Measurements from ENCODE around the gene PNMA1.

Gene PNMA1, protein sequence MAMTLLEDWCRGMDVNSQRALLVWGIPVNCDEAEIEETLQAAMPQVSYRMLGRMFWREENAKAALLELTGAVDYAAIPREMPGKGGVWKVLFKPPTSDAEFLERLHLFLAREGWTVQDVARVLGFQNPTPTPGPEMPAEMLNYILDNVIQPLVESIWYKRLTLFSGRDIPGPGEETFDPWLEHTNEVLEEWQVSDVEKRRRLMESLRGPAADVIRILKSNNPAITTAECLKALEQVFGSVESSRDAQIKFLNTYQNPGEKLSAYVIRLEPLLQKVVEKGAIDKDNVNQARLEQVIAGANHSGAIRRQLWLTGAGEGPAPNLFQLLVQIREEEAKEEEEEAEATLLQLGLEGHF

DNA sequence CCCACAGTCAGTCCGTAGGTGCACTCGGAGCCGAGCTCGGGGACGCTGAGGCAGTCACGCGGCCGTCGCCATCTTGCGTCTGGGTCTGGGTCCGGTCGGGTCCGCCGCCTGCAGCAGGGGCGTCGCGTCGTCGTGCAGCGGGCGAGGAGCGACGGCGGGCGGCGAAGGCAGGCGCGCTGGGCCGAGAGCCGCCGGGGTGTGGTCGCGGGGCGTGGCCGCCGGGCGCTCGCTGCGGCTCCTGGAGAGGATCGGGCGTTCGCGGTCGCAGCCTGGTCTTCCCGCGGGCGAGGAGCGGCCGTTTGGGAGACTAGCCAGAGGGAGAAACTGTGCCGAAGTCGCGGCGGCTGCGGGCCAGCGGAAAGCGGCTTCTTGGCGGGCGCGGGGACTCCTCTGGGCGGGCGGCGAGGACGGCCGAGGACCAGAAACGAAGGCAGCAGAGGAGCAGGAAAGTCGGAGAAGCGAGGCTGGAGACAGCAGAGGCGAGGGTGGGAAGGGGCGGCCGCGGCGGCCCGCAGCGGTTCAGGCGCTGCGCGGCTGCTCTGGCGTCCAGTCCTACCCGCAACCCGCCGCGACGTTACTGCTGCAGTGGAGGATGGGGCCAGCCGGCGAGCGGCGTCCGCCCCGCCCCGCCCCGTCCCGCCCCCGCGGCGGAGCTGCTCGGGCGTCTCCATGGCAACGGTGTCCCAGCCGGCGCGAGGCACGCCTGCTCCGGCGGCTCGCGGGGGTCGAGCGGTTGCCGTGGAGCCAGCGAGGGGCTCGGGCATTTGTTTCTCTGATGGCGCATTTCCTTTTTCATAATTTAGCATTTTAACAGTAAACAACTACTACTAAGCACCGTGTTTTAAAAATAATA lies at the start of gene PNMA1:
Gene PNMA1 (minus strand): TSS at position 582 of the 853 bp plus-strand sequence. CDS start 745 bp downstream, outside the sequence.
- DNase-seq = peak; percentile 85 to 89

DNA sequence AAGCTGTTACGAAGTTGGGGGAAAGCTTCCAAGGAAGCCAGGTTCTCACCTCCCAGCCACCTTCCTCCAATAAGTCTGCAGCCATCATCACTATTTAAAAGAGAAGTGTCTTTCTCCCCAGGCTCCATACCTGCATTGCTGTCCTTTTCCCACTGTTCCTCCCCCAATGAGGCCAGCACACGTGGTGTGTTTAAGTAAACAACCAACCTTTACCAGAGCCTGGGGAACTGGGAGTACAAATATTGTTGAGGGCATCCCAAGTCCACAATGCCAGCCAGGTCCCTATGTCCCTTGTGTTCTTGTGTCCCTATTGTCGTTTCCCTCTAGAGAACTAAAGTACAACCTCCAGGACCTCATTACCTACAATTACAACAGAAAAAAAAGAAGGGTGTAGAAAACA lies 49.2 kb upstream of the PNMA1 start:
- no peak for DNase-seq

DNA sequence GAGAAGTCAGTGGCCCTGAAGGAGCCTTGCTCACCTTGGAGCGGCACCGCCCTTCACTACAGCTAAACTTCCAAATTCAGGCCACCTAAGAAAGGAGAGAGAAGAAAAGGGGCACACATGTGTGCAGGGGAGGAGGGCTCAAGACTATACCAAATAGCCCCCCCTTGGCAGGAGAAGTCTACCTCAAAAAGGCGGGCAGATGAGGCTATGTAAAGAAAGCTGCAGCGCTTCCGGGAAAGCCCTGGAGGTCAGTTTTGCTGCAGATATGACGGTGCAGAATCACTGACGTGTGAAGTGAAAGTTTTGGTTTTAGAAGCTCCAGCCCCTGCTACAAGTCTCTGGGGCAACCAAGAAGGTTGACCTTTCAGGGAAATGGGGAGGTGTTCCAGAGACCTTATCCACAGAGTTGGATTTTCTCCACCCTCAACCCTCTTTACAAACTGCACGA lies 48.2 kb upstream of the PNMA1 start:
- peak in 1 of 2 donors; percentile 49 for DNase-seq

DNA sequence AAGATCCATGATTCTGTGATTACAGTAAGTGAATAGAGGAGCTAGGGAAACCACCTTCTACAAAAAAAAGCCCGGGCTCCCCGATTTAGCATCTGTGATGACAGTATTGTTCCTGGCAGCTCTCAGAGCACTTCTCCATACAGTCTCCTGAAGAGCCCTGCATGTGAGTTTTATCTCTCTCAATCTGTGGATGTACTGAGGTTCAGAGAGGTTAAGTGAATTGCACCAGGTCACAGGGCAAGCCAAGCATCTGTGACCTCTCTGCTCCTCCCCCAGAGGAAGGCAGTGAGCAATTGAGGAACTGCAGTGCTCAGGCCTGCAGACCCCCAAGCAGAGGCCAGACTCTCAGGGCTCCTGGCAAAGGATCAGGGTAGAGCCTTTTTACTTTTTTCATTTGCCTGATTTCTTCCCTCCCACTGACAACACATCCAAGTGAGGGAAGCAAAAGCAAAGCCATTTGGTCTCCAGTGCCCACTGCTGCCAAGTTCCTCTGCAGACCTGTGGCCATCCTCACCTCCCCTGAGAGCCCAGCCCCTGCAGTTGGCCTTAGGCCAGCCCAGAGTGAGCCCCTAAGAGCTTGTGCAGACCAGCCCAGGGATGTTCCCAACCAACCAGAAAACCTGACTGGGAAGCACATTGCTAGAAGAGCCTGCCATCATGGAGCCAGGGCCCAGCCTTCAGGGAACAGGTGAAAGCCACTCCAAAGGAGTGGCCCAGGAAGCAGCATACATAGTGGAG lies 47.6 kb upstream of the PNMA1 start:
- DNase-seq = peak; percentile 36 to 38

DNA sequence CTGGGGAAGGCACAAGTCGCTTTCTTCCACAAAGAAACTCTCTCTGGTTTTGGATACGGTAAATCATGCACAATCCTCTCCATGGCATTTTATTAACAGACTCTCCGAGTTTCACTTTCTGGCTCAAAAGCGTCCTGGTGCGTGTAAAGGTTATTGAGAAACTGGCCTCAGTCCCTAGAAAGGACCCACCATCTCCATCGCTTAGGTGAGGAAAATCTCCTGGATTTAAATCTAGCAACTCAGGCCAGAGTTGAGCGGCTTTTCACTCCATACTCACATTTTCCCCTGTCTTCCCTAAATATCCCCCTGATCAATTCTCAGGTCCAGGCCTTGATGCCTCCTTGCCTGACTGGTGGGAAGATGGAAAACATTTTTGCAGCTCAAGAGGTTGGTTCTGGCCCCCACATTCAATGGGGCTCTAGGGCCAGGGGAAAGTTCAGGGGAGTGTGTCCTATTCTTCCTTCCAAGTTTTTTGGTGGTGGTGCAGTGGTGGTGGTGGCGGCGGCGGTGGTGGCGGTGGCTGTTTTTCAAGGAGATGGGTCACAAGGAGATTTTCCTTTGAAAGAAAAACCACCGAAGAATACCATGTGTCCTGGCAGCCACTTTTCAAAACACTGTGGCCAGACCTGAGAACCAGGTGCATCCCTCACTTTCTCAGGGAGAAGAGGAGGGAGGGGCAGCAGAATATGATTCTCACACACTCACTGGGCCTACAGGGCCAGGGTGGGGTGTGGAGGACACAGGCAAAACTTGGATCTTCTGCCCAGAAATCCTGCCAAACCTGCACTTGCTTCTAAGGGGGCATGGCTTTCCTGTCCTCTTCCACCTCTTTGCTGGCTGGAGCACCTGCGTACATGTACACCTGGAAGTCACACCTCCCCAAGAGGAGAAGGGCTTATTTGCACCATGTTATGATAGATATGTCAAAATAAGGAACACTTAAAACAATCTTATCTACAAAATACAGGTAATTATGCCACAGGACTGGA lies 46.7 kb upstream of the PNMA1 start:
- no peak for DNase-seq

DNA sequence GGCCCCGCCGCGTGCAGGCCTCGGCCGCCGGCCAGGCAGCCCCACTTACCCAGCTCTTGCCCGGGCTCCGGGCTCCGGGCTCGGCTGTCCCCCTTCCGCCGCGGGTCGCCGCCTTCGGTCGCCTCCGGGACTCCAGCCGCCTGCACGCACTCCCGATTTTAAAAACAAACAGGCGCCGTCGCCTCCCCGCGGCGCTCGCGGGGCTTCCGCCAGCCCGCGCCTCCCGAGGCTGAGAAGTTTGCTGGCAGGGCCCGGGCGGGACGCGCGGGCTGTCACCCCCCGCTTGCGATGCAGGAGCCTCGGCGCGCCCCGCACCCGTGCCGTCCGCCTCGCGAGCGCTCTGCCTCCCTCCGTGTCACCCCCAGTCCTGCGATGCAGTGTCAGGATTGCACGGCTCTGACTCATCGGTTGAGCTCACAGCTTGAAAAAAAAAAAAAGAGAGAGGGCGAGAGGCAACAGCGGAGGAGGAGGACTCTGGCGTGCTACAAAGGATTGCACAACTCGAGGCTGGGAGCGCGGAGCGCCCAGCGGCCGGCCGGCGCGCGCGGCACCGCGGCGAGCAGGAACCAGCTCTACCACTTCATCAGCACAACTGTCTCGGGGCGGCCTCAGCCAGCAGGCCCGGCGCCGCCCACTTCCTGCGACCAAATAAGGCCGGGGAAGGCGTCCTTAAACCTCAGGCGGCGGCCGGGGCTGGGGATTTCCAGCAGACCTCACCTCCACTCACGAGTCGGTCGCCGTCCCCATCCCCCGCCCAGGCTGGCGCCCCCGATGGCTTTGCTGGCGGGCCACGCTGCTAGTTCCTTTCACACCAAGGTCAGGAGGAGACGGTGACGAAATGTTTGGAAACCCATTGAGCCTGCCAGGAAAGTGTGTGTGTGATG lies 45.8 kb upstream of the PNMA1 start:
- DNase-seq = peak; percentile 95 to 98

DNA sequence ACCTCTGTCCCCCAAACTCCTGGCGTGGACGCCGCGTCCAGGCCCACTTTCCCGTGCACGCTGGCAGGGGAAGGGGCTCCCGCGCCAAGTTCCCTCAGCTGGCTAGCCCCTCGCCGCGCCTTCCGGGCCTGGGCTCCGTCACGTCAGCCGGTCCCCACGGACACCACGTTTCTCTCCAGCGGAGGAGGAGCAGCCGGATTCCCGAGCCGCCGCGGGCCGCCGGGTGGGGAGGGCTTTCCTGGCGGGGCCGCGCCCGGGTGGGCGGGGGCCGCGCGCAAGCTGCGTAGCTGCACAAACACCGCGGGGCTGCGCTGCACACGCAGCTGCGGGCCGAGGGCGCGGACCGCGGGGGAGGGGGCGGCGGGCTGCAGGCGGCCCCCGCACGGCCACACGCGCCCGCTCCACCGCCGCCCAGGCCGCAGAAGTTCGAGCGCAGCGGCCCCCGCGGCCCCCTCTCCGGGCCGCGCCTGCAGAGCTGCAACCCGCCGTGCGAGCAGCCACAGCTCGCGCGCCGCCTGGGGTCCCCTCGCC lies 45.1 kb upstream of the PNMA1 start:
- DNase-seq = peak; percentile 39 to 48

DNA sequence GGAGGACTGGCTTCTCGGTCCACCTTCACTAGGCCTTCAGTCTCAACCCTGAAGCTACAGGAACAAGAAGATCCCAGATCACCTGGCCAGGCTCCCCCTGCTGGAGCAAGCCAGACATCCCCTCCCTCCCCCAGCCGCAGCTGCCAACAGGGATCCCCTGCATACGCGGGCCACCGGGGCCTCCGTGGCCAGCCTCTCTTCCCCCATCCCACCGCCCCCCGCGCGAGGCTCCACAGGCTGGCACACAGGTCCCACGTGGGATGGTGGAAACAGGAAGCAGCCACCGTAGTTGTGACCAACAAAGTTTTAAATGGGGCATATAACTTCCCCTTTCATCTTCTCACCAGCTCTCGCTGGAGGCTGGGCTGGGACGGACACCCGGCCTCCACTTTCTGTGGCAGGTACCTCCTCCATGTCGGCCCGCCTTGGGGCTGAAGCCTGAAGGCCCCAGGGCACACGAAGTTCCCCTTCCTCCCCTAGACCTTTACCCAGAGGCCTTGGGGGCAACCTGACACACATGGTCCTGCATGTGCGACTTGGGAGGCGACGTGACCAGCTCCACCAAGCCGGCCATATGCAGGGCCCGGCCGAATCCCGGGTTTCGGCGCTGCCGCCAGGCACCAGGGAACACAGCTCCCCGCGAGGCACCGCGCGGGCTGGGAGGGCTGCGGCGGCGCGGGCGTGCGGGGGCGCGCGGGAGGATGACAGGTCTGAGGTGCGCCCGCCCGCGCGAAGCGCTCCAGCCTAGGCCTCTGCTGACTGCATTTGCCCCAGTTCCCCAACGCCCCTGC lies 44.4 kb upstream of the PNMA1 start:
- DNase-seq = peak; percentile 70 to 76

DNA sequence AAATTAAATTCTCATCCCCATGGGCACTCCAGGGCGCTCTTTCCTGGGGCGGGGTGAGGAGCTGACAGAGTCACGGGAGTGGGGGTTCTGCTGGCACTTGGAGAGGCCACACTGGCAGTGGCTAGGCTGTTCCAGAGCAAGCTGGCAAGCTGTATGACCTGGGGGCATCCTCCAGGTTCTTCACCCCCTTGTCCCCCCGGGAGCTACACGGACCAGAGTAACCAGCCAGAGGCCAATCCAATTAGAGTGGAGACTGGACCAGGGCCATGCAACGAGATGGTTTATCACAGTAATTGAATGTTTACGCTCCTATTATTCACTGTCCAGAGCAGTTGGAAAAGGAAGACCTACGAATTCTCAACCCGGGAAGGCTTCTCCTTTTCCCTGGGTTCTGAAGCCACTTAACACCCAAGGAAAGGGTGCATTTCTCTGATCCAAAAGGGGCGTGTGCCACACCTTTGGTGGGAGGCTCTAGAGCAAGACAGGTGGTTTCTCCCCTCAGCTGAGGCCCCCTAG lies 43.8 kb upstream of the PNMA1 start:
- no peak for DNase-seq

DNA sequence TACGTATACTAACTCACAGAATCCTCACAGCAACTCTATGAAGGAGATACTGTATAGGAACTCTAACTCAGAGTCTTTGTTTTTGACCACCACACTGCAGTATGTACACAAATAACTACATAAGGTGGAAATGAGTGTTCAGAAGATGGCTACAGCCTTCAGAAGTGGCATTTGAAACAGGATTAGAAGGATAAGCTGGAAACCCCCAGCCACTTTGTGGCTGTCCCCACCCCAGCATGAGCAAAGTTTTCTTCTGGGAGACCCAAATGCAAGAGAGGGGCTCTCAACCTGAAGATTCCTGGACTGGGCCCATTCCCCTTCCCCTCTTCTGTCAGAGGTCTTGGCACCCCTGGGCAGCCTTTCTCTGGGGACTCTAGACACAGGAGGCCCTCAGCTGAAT lies 43.2 kb upstream of the PNMA1 start:
- DNase-seq = no peak

DNA sequence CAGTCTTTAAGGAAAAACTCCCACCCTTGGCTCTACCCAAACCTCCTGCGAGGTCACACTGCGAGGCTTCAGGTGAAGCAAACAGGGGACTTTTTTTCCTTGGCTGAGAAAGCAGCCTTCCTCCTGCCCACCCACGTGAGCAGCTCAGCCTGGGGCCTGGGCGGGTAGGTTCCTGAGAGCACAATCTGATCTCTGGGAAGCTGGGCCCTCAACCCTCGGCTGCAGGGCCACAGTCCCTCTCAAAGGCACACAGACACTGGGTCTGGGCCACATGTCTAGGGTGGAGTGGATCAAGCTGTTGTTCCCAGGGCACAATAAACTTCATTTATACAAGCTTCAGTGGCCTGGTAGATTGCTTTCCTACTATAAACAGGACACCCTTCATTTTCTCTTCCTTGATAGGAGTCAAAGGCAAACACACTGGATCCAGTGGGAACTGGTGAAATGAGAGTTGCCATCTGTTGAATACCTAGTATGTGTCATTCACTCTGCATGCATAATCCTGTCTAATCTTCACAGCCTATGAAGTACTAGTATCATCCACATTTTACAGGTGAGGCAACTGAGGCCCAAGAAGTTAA lies 41.3 kb upstream of the PNMA1 start:
- peak in 1 of 2 donors; percentile 39 for DNase-seq

DNA sequence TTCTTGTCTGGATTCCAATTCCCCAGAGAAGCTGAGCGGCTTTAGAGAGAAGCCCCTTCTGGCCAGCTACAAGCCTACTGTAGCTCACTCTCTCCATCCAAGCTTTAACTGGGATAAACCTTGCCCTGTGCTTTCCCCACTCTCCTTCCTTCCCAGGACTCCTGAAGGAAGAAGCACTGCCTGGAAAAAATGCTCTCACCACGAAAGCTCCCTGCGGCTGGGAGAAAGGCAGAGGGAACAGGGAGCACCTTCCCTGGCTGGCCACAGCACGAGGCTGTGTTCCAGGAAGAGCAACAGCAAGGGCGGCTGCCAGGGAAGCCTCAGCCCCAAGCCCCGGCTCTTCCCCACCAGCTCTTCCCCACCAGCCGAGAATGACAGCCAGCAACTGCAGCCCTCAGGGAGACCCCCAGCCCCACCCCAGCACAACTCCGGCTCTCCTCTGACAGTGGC lies 40.8 kb upstream of the PNMA1 start:
- DNase-seq = no peak

DNA sequence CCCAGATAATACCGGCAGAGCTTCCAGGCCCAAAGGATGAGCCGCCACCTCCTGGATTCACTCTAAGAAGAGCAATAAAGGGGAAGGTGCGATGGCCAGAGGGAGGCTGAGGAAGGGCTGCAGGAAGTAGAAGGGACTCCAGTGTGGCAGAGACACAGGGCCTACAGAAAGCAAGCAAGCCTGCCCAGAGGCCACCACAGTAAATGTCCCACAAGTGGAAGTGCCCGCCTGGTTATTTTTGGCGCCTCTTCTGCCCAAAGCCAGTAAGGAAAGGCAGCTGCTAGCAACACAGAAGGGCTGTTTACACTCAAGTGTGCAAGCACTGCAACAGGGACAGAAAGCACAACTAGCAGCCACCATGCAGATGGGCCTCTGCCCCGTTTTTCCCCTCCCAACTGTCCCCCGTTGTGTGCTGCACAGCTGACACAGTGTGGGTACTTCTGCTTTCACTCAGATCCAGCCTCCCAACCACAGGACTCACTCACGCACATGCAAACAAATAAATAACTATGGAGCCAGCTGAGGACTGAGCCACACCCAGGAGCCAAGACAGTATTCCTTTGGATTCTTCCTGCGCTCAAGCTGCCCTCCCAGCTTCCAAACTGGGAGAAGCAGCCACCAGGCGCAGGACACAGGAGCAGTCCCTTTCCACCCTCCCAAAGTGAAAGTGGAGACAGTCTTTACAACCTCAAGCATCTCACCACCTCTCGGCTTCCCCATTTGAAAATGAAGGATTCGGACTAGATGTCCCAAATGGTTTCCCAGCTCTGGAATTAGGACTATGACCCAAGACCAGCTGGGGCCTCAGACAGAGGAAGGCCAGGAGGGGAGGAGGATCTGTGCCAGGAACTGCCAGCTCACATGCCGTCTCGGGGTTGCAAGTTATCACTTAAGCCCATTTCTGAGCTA lies 40.0 kb upstream of the PNMA1 start:
- peak in 1 of 2 donors; percentile 11 for DNase-seq

DNA sequence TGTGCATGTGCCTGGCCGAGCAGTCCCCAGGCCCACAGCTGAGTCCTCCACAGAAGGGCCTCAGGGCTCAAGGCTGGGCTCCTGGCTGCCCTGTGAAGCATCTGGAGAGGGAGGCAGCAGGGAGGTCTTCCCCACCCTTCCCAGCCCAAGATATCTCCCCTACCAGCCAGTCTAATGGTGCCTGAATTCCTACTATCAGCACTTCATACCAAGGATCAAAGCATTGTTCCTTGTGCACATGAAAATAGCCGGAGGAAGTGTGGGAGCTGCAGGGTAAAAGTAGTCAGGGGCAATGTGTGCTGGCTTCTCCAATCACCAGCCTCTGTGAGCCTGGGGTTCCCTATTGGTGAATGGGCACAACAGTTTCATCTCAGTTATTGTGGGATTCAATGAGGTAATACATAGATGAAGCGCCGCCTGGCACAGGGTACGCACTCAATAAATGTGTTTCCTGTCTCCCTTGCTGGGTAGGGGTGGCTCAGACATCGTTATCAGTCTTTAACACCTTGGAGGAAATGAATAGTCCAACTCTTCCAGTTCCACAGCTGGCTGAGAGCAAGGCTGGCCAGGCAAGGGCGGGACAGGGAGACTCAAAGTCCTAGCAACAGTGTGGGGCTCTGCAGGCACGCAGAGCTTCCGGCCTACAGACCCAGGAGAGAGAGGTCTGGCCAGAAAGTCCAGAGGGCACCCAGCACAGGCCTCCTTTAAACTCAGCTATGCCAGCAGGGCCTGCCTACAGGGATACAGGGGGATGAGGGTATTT lies 39.1 kb upstream of the PNMA1 start:
- peak in 1 of 2 donors; percentile 14 for DNase-seq

DNA sequence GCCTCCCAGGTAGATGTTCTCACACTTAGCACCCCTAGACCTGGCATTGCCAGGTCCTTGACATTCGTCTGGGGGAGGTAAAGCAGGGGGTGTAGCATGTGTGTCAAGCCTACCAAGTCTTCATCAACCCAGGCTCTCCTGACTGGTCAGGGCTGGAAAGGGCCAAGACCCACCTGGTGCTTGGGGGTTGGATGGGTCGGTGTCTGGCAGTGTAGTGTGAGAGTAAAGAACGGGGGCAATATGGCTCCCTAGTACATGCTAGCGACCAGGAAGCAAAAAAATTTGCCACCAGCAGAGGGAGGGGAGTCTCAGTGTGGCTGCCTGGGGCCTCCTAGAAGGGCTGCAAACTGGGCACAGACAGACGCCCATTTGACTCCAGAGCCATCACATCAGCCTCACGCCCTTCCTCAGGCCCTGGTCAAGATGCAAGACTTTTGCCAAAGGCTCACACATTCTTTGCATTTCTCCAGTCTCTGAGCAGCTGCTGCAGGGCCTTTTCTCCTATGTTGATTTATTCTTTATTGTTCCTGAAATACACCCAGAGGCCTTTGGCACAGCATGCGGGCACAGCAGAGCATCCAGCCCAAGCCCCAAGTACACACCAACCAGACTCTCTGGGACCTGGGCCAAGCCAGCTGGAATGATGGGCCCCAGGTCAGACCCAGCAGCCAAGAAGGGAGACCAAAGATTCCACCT lies 38.3 kb upstream of the PNMA1 start:
- peak; percentile 23 to 49 for DNase-seq

DNA sequence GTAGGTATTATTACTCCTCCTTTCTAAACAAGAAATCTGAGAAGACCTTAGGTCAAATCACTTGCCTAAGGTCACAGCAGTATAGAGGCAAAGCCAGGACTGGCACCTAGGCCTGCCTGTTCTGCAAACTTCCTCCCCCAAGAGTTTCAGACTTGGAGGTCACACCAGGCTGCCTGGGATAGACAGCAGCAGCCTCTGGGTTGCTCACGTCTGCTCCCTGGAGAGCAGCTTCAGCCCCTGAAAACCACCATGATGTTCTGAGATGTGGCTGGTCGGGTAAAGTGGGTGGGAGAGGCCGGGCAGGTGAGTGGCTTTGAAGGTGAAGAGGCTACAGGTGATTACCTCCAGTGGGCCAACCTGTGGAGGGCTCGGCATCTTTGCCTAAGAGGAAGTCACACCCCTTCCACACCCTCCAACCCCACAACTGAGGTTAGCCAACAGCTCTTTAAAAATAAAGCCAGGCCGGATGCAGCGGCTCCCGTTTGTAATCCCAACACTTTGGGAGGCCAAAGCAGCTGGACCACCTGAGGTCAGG lies 37.0 kb upstream of the PNMA1 start:
- DNase-seq = no peak

Measured in activated CD4-positive, alpha-beta T cell treated with anti-CD3 and anti-CD28 coated beads for 4 hours (primary cell).